ENCODE data around the gene ATP6V1E1.
"Not testable (repeated sequence)": the region's sequence is repeated elsewhere in the genome, so short reads cannot be mapped to it uniquely, and the experiment has no call there.

The ATP6V1E1 gene

GRCh38 chr22:17628406-17629172, at the start of gene ATP6V1E1:
Gene ATP6V1E1 (minus strand): TSS chr22:17628749. CDS start chr22:17628635, 114 bp downstream.
- DNase-seq (ENCODE audit: low read depth) = peak; percentile 90

GRCh38 chr22:17675584-17675983, 47.0 kb upstream of the ATP6V1E1 start:
- no peak for DNase-seq (ENCODE audit: low read depth)

- no peak for DNase-seq (ENCODE audit: low read depth)
These were observed 45.6 kb upstream of the ATP6V1E1 start for GRCh38 chr22:17674152-17674551.

- DNase-seq (ENCODE audit: low read depth) = no peak
These were observed 44.0 kb upstream of the ATP6V1E1 start for GRCh38 chr22:17672417-17672991.

- not testable (repeated sequence) for DNase-seq (ENCODE audit: low read depth)
These were observed 43.1 kb upstream of the ATP6V1E1 start for GRCh38 chr22:17671521-17672092.

GRCh38 chr22:17665854-17666253, 37.3 kb upstream of the ATP6V1E1 start:
- DNase-seq (ENCODE audit: low read depth) = no peak

- no peak for DNase-seq (ENCODE audit: low read depth)
These were observed 36.7 kb upstream of the ATP6V1E1 start for GRCh38 chr22:17665248-17665647.

GRCh38 chr22:17664414-17665055, 36.0 kb upstream of the ATP6V1E1 start:
- no peak for DNase-seq (ENCODE audit: low read depth)

GRCh38 chr22:17656870-17657395, 28.4 kb upstream of the ATP6V1E1 start:
- DNase-seq (ENCODE audit: low read depth) = no peak

GRCh38 chr22:17655289-17655688, 26.7 kb upstream of the ATP6V1E1 start:
- DNase-seq (ENCODE audit: low read depth) = no peak

- no peak for DNase-seq (ENCODE audit: low read depth)
These were observed 20.0 kb upstream of the ATP6V1E1 start for GRCh38 chr22:17648569-17648968.

- no peak for DNase-seq (ENCODE audit: low read depth)
These were observed 19.4 kb upstream of the ATP6V1E1 start for GRCh38 chr22:17647991-17648390.

- no peak for DNase-seq (ENCODE audit: low read depth)
These were observed 18.9 kb upstream of the ATP6V1E1 start for GRCh38 chr22:17647452-17647851.

GRCh38 chr22:17642357-17642756, 13.8 kb upstream of the ATP6V1E1 start:
- not testable (repeated sequence) for DNase-seq (ENCODE audit: low read depth)

- DNase-seq (ENCODE audit: low read depth) = no peak
These were observed 12.7 kb upstream of the ATP6V1E1 start for GRCh38 chr22:17641269-17641668.

- no peak for DNase-seq (ENCODE audit: low read depth)
These were observed 10.7 kb upstream of the ATP6V1E1 start for GRCh38 chr22:17639247-17639741.

GRCh38 chr22:17638432-17639246, 10.1 kb upstream of the ATP6V1E1 start, which contains the start of gene BCL2L13:
Gene BCL2L13 (plus strand): TSS chr22:17638757. CDS start chr22:17655712, 16,955 bp downstream.
- DNase-seq (ENCODE audit: low read depth) = peak; percentile 77

- DNase-seq (ENCODE audit: low read depth) = peak; percentile 11
These were observed 9.6 kb upstream of the ATP6V1E1 start for GRCh38 chr22:17638182-17638431.

GRCh38 chr22:17637490-17638181, 9.1 kb upstream of the ATP6V1E1 start:
- DNase-seq (ENCODE audit: low read depth) = no peak

GRCh38 chr22:17636850-17637249, 8.3 kb upstream of the ATP6V1E1 start:
- DNase-seq (ENCODE audit: low read depth) = not testable (repeated sequence)

GRCh38 chr22:17634696-17635095, 6.1 kb upstream of the ATP6V1E1 start:
- DNase-seq (ENCODE audit: low read depth) = no peak

Data from stimulated activated CD8-positive, alpha-beta memory T cell treated with anti-CD3 and anti-CD28 coated beads, Interleukin-15, amount 100 ng/mL, for 24 hours (primary cell).